ENCODE data around the gene RALGAPA2.

- no peak for TF ChIP-seq POLR2A (IDR thresholded peaks at IDR 0.05; ENCODE audit: borderline replicate concordance, extremely low read depth, insufficient read depth, insufficient read length)
- TF ChIP-seq CTCF (IDR thresholded peaks at IDR 0.05 in 2 of 3, conservative IDR thresholded peaks at IDR 0.05 in 1 of 3; ENCODE audit: borderline replicate concordance in 1 of 3, insufficient read depth in 1 of 3, low read depth in 2 of 3, low read length in 2 of 3): no peak
- no peak for TF ChIP-seq RAD21 (IDR thresholded peaks at IDR 0.05; ENCODE audit: low read depth)
- TF ChIP-seq JUND (IDR thresholded peaks at IDR 0.05): no peak
- no peak for TF ChIP-seq MAX (IDR thresholded peaks at IDR 0.05)
- TF ChIP-seq ATF3 (IDR thresholded peaks at IDR 0.05): no peak
- no peak for TF ChIP-seq YY1 (IDR thresholded peaks at IDR 0.05; ENCODE audit: extremely low read depth, insufficient replicate concordance, low read depth, low read length)
- no peak for TF ChIP-seq REST (IDR thresholded peaks at IDR 0.05; ENCODE audit: low read depth)
- no peak for TF ChIP-seq POLR2AphosphoS5 (IDR thresholded peaks at IDR 0.05; ENCODE audit: low read depth, low read length)
- TF ChIP-seq SP1 (IDR thresholded peaks at IDR 0.05; ENCODE audit: low read depth): no peak
- TF ChIP-seq CEBPB (IDR thresholded peaks at IDR 0.05; ENCODE audit: low read depth): no peak
- no peak for TF ChIP-seq EZH2 (IDR thresholded peaks at IDR 0.05)
Measured at GRCh38 chr20:20362774-20363433, 349.5 kb downstream of the RALGAPA2 start.

All from HCT116 (cell line).